GM19438 (cell line): Measurements from ENCODE around the gene FCHO1.
"Not testable (repeated sequence)": the region's sequence is repeated elsewhere in the genome, so short reads cannot be mapped to it uniquely, and the experiment has no call there.

Experiments
- ATAC-seq: cut with Tn5 transposase; IDR thresholded peaks from one replicate; pipeline ENCODE4 v1.9.1; 2021; ENCODE audit warnings: low read depth; ENCODE audit not compliant: unreplicated experiment

FCHO1 gene

GRCh38 chr19:17762505-17763229 is 11.4 kb downstream of the FCHO1 start:
- no peak for ATAC-seq

- ATAC-seq = no peak
Observed at GRCh38 chr19:17764348-17764747, 13.1 kb downstream of the FCHO1 start.

- ATAC-seq = no peak
Observed at GRCh38 chr19:17765069-17765618, 13.9 kb downstream of the FCHO1 start.

- ATAC-seq = no peak
Observed at GRCh38 chr19:17766543-17767131, 15.4 kb downstream of the FCHO1 start.

- ATAC-seq = no peak
Observed at GRCh38 chr19:17767559-17767958, 16.3 kb downstream of the FCHO1 start.

- no peak for ATAC-seq
Observed at GRCh38 chr19:17770613-17771012, 19.3 kb downstream of the FCHO1 start.

GRCh38 chr19:17772172-17772571 is 20.9 kb downstream of the FCHO1 start:
- ATAC-seq = no peak

GRCh38 chr19:17775245-17775927 is 24.1 kb downstream of the FCHO1 start:
- ATAC-seq = no peak

- ATAC-seq = no peak
Observed at GRCh38 chr19:17775991-17776803, 24.9 kb downstream of the FCHO1 start.

GRCh38 chr19:17777840-17778239 is 26.6 kb downstream of the FCHO1 start:
- ATAC-seq = not testable (repeated sequence)

- ATAC-seq = no peak
Observed at GRCh38 chr19:17778251-17778967, 27.1 kb downstream of the FCHO1 start.

- ATAC-seq = no peak
Observed at GRCh38 chr19:17778968-17779929, 28.0 kb downstream of the FCHO1 start.

GRCh38 chr19:17780781-17781180 is 29.5 kb downstream of the FCHO1 start:
- no peak for ATAC-seq

- ATAC-seq = not testable (repeated sequence)
Observed at GRCh38 chr19:17783721-17784120, 32.4 kb downstream of the FCHO1 start.

GRCh38 chr19:17784201-17785008 is 33.1 kb downstream of the FCHO1 start:
- ATAC-seq = no peak

- no peak for ATAC-seq
Observed at GRCh38 chr19:17787274-17787913, 36.1 kb downstream of the FCHO1 start.

- no peak for ATAC-seq
Observed at GRCh38 chr19:17788632-17789031, 37.4 kb downstream of the FCHO1 start.
